BLaER1 (cell line): Measurements from ENCODE around the gene AGGF1.
"Not testable (repeated sequence)": the region's sequence is repeated elsewhere in the genome, so short reads cannot be mapped to it uniquely, and the experiment has no call there.

Source experiments
- H3K27ac ChIP-seq: shearing (Covaris generic); formaldehyde crosslinking; 2 replicates; pipeline ENCODE4 v1.8.1; 2022
- H3K27me3 ChIP-seq: shearing (Covaris generic); formaldehyde crosslinking; 2 replicates; pipeline ENCODE4 v1.8.1; 2022
- H3K36me3 ChIP-seq: shearing (Covaris generic); formaldehyde crosslinking; 2 replicates; pipeline ENCODE4 v1.8.1; 2022
- H3K4me1 ChIP-seq: shearing (Covaris generic); formaldehyde crosslinking; 2 replicates; pipeline ENCODE4 v1.8.1; 2022
- H3K4me2 ChIP-seq: shearing (Covaris generic); formaldehyde crosslinking; 2 replicates; pipeline ENCODE4 v1.8.1; 2022
- H3K4me3 ChIP-seq: shearing (Covaris generic); formaldehyde crosslinking; 2 replicates; pipeline ENCODE4 v1.8.1; 2022
- H3K9ac ChIP-seq: shearing (Covaris generic); formaldehyde crosslinking; 2 replicates; pipeline ENCODE4 v1.8.1; 2022
- H3K9me3 ChIP-seq: shearing (Covaris generic); formaldehyde crosslinking; 2 replicates; pipeline ENCODE4 v1.8.1; 2022
- H4K20me1 ChIP-seq: shearing (Covaris generic); formaldehyde crosslinking; 2 replicates; pipeline ENCODE4 v1.8.1; 2022
- Cebpa-rat ChIP-seq: shearing (Covaris generic); IDR thresholded peaks from 2 replicates; pipeline ENCODE4 v1.8.1; 2022

The AGGF1 gene

GRCh38 chr5:77064040-77064439, 33.8 kb downstream of the AGGF1 start:
- Histone ChIP-seq H3K27me3 (no peaks in the 10 kb centered on the region), H3K9me3 (peaks cover 5% of the 10 kb centered on the region; the same call in 1 of the 2 replicates), H3K9ac (no peak overlapping the region), H3K4me3 (no peak overlapping the region), H3K36me3 (peaks cover 83% of the 10 kb centered on the region), H3K4me1 (no peaks in the 10 kb centered on the region), H3K27ac (no peak overlapping the region), H4K20me1 (no peaks in the 10 kb centered on the region), H3K4me2 (no peak overlapping the region)
- no peak for TF ChIP-seq Cebpa-rat

GRCh38 chr5:77065256-77065655, 35.1 kb downstream of the AGGF1 start:
- Histone ChIP-seq H4K20me1 (no peaks in the 10 kb centered on the region), H3K4me3 (no peak overlapping the region), H3K4me2 (no peak overlapping the region), H3K27me3 (no peaks in the 10 kb centered on the region), H3K4me1 (no peaks in the 10 kb centered on the region), H3K36me3 (peaks cover 83% of the 10 kb centered on the region), H3K9me3 (no peaks in the 10 kb centered on the region; the same call in 1 of the 2 replicates), H3K27ac (no peak overlapping the region), H3K9ac (no peak overlapping the region)
- TF ChIP-seq Cebpa-rat: no peak

- H3K9me3 ChIP-seq: no peaks in the 10 kb centered on the region; the same call in 1 of the 2 replicates
- no peak overlapping the region for H3K9ac ChIP-seq
- peaks cover 83% of the 10 kb centered on the region for H3K36me3 ChIP-seq
- no peak overlapping the region for H3K4me2 ChIP-seq
- H4K20me1 ChIP-seq: no peaks in the 10 kb centered on the region
- no peak overlapping the region for H3K27ac ChIP-seq
- TF ChIP-seq Cebpa-rat: no peak
- H3K27me3 ChIP-seq: no peaks in the 10 kb centered on the region
- no peak overlapping the region for H3K4me3 ChIP-seq
- no peaks in the 10 kb centered on the region for H3K4me1 ChIP-seq
Observed at GRCh38 chr5:77066184-77066583, 36.0 kb downstream of the AGGF1 start.

DNA sequence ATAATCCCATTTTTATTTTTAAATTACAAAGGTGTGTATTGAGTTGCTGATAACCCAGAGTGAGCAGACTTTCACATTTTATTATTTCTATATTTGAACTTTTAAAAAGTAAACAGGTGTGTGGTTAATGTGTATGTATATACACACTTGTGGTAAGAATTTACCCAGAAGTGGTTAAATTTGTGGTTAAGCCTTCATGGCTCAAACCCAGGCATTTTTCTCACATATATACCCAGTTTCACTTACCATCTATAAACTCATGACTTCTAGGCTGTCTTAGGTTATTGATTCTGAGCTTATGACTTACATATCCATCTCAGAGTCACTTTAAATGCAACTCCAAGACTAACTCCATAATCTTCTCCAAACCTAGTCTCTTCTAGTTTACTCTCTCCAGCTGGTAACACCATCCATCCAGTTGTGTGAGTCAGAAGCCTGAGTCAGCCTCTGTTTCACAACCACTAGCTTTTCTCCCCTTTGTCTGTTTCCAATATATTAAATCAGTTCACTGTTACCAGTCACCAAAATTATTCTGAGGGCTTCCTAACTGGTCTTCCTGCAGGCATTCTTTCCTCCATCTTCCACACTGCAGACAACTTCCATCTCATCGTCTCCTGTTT, 36.7 kb downstream of the AGGF1 start:
- H3K36me3 ChIP-seq: peaks cover 75% of the 10 kb centered on the region
- TF ChIP-seq Cebpa-rat: no peak
- H3K27me3 ChIP-seq: no peaks in the 10 kb centered on the region
- H3K4me3 ChIP-seq: no peak overlapping the region
- H4K20me1 ChIP-seq: no peaks in the 10 kb centered on the region
- H3K9ac ChIP-seq: no peak overlapping the region
- H3K27ac ChIP-seq: no peak overlapping the region
- no peaks in the 10 kb centered on the region for H3K4me1 ChIP-seq
- H3K4me2 ChIP-seq: no peak overlapping the region
- no peaks in the 10 kb centered on the region; the same call in 1 of the 2 replicates for H3K9me3 ChIP-seq

DNA sequence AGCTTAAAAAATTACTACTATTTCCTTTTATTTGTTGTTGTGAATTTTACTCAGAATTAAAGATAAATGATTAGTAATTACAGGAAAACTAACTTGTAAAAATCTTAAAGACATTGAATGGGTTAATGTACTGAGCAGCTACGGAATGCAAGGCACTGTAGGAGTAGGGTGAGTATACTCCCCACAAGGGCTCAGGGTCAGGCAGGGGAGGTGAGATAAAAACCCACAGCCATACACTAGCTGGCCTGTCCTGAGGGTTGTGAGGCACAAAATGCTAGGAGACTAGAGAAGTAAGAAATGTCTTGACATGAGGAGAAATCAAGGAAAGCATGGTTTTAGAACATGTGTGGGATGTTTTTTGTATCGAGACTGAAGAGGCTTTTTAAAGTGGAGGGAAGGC, 43.5 kb downstream of the AGGF1 start:
- Histone ChIP-seq H3K27ac (no peak overlapping the region), H4K20me1 (peaks cover 37% of the 10 kb centered on the region), H3K36me3 (peaks cover 61% of the 10 kb centered on the region), H3K9me3 (peaks cover 8% of the 10 kb centered on the region), H3K27me3 (peaks cover 19% of the 10 kb centered on the region; the same call in 1 of the 2 replicates), H3K9ac (no peak overlapping the region), H3K4me3 (no peak overlapping the region), H3K4me1 (no peaks in the 10 kb centered on the region; the same call in 1 of the 2 replicates), H3K4me2 (no peak overlapping the region)
- TF ChIP-seq Cebpa-rat: no peak

DNA sequence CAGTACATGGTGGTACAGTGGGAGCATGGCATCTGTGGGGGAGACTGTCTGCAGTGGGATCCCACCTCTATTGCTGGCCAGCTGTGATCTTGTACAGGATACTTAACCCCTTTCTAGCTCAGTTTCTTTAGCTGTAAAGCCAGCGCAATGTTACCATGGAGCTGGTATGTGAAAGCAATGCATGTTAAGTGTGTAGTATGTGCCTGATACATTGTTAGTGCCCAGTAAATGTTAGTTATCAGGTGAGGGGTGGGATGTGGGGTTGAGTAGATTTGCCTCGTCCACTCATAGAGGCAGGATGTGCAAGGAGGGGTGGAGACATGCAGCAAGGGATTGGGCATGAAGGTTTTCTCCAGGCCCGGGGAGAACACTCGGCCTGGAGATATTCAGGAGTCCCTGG, 44.5 kb downstream of the AGGF1 start:
- Histone ChIP-seq H3K9ac (no peak overlapping the region), H3K4me1 (no peaks in the 10 kb centered on the region; the same call in 1 of the 2 replicates), H3K4me3 (no peak overlapping the region), H3K27ac (no peak overlapping the region), H3K9me3 (peaks cover 8% of the 10 kb centered on the region; the same call in 1 of the 2 replicates), H3K4me2 (no peak overlapping the region), H3K36me3 (peaks cover 51% of the 10 kb centered on the region), H4K20me1 (peaks cover 48% of the 10 kb centered on the region), H3K27me3 (peaks cover 19% of the 10 kb centered on the region; the same call in 1 of the 2 replicates)
- TF ChIP-seq Cebpa-rat: no peak

- TF ChIP-seq Cebpa-rat: no peak
- H3K36me3 ChIP-seq: peaks cover 52% of the 10 kb centered on the region
- peak overlapping the region; percentile 71 for H3K4me2 ChIP-seq
- H3K9ac ChIP-seq: peak overlapping the region; percentile 48
- no peaks in the 10 kb centered on the region; the same call in 1 of the 2 replicates for H3K4me1 ChIP-seq
- peaks cover 8% of the 10 kb centered on the region; the same call in 1 of the 2 replicates for H3K9me3 ChIP-seq
- H3K4me3 ChIP-seq: peak overlapping the region; percentile 69
- H3K27me3 ChIP-seq: peaks cover 19% of the 10 kb centered on the region; the same call in 1 of the 2 replicates
- peaks cover 62% of the 10 kb centered on the region for H4K20me1 ChIP-seq
- 0 out of 2 replicates have a peak overlapping the region, but pooled peaks have one; percentile 51 for H3K27ac ChIP-seq
Observed at GRCh38 chr5:77076961-77077828, 47.0 kb downstream of the AGGF1 start.

GRCh38 chr5:77077829-77078176, 47.6 kb downstream of the AGGF1 start:
- Histone ChIP-seq H3K36me3 (peaks cover 58% of the 10 kb centered on the region), H4K20me1 (peaks cover 62% of the 10 kb centered on the region), H3K9ac (peak overlapping the region; percentile 48; the same call in 1 of the 2 replicates), H3K4me3 (peak overlapping the region; percentile 69), H3K9me3 (peaks cover 8% of the 10 kb centered on the region; the same call in 1 of the 2 replicates), H3K4me2 (peak overlapping the region; percentile 71), H3K4me1 (no peaks in the 10 kb centered on the region; the same call in 1 of the 2 replicates), H3K27me3 (peaks cover 19% of the 10 kb centered on the region; the same call in 1 of the 2 replicates), H3K27ac (no peak overlapping the region)
- TF ChIP-seq Cebpa-rat: no peak

DNA sequence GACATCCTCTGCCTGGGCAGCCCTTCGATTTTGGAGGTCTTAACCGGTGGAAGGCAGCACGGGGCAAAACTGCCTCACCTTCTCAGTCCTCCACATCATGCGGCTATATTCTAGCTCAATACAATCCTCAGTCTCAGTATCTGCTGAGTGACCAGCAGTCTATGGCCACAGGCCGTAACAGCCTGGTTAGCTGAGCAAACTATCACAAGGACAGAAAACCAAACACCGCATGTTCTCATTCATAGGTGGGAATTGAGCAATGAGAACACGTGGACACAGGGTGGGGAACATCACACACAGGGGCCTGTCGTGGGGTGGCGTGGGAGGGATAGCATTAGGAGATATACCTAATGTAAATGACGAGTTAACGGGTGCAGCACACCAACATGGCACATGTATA, 50.3 kb downstream of the AGGF1 start:
- H4K20me1 ChIP-seq: peaks cover 52% of the 10 kb centered on the region
- peaks cover 61% of the 10 kb centered on the region for H3K36me3 ChIP-seq
- not testable (repeated sequence) for H3K9ac ChIP-seq, H3K4me2 ChIP-seq, H3K27ac ChIP-seq, H3K4me3 ChIP-seq
- H3K9me3 ChIP-seq: peaks cover 12% of the 10 kb centered on the region; the same call in 1 of the 2 replicates
- H3K4me1 ChIP-seq: peaks cover 14% of the 10 kb centered on the region
- peaks cover 19% of the 10 kb centered on the region; the same call in 1 of the 2 replicates for H3K27me3 ChIP-seq

GRCh38 chr5:77080905-77081304, 50.7 kb downstream of the AGGF1 start:
- Histone ChIP-seq H3K4me2 (no peak overlapping the region), H3K27ac (no peak overlapping the region), H3K36me3 (peaks cover 60% of the 10 kb centered on the region), H3K9ac (no peak overlapping the region), H3K9me3 (peaks cover 12% of the 10 kb centered on the region; the same call in 1 of the 2 replicates), H4K20me1 (peaks cover 52% of the 10 kb centered on the region), H3K4me3 (no peak overlapping the region), H3K27me3 (peaks cover 19% of the 10 kb centered on the region; the same call in 1 of the 2 replicates), H3K4me1 (peaks cover 19% of the 10 kb centered on the region)
- TF ChIP-seq Cebpa-rat: no peak
